Measurements from ENCODE around the gene ATG16L2.
"Not testable (repeated sequence)": the region's sequence is repeated elsewhere in the genome, so short reads cannot be mapped to it uniquely, and the experiment has no call there.

The ATG16L2 gene

DNA sequence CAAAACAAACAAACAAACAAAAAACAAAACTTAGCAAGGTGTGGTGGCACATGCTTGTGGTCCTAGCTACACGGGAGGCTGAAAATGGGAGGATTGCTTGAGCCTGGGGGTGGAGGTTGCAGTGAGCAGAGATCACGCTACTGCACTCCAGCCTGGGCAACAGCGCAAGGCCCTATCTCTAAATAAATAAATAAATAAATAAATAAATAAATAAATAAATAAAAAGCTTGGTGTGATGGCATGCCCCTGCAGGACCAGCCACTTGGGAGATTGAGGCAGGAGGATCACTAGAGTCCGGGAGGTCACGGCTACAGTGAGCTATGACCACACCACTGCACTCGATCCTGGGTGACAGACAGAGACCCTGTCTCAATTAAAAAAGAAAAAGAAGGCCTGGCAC lies 11.4 kb upstream of the ATG16L2 start:
- no peak for DNase-seq (ENCODE audit: low read depth in 2 of 2)

DNA sequence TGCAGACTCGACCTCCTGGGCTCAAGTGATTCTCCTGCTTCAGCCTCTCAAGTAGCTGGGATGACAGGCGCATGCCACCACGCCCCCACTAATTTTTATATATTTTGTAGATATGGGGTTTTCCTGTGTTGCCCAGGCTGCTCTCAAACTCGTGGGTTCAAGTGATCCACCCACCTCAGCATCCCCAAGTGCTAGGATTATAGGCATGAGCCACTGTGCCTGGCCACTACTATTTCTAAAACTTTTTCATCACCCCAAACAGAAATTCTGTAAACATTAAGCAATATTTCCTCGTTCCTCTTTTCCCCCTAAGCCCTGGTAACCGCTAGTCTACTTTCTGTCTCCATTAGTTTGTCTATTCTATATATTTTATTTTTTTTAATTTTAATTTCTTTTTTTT lies 9.0 kb upstream of the ATG16L2 start:
- DNase-seq (ENCODE audit: low read depth in 2 of 2), result no peak

DNA sequence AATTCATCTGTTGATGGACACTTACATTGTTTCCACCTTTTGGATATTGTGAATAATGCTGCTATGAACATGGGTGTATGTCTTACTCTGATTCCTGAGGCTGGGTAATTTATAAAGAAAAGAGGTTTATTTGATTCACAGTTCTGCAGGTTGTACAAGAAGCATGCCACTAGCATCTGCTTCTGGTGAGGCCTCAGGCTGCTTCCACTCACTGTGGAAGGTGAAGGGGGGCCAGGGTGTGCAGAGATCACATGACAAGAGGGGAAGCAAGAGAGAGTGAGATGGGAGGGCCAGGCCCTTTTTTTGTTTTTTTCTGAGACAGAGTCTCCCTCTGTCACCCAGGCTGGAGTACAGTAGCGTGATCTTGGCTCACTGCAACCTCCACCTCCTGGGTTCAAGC lies 7.8 kb upstream of the ATG16L2 start:
- not testable (repeated sequence) for DNase-seq (ENCODE audit: low read depth in 2 of 2)

DNA sequence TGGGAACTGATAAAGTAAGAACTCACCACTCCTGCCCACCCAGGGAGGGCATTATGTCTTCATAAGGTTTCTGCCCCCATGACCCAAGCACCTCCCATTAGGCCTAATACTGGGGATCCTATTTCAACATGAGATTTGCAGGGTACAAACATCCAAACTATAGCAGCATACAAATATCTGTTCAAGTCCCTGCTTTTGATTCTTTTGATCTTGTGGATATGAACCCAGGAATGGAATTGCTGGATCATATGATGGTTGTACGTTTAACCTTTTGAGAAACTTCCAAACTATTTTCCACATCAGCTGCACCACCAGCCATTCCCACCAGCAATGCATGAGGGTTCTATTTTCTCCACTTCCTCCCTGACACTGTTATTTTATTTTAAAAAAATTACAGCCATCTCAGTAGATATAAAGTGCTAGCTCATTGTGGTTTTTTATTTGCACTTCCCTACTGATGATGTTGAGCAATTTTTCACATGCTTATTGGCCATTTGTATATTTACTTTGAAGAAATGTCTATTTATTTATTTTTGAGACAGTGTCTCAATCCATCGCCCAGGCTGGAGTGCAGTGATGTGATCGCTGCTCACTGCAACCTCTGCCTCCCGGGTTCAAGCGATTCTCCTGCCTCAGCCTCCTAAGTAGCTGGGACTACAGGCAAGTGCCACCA lies 7.1 kb upstream of the ATG16L2 start:
- DNase-seq (ENCODE audit: low read depth in 2 of 2), result no peak

DNA sequence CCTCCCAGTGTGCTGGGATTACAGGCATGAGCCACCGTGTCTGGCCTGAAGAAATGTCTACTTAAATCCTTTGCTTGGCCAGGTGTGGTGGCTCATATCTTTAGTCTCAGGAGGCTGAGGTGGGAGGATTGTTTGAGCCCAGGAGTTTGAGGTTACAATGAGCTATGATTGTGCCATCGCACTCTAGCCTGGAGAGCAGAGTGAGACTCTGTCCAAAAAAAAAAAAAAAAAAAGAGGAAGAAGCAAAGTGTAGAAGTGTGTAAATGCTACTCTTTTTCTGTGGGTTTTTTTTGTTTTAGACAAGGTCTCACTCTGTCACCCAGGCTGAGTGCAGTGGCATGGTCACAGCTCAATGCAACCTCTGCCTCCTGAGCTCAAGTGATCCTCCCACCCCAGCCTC lies 6.4 kb upstream of the ATG16L2 start:
- DNase-seq (ENCODE audit: low read depth in 2 of 2), result no peak

DNA sequence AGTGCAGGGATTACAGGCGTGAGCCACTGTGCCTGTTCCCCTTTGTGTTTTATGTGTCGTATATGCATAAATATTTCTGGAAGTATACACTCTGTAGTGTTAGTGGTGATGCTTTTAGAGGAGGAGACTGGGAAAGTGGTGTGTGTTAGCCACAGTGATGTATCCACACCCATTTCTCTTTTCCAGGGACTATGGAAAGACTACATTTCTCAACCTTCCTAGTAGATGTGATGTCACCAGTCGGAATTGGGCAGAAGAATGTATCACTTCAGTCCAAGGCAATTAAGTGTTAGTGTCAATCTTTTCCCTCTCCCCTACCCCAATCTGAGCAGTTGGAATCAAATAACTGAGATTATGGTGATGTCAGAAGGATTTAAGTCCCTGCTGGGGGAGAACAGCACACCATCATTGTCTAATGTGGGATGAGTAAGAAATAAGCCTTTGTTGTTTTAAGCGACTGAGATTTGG lies 5.8 kb upstream of the ATG16L2 start:
- no peak for DNase-seq (ENCODE audit: low read depth in 2 of 2)

DNA sequence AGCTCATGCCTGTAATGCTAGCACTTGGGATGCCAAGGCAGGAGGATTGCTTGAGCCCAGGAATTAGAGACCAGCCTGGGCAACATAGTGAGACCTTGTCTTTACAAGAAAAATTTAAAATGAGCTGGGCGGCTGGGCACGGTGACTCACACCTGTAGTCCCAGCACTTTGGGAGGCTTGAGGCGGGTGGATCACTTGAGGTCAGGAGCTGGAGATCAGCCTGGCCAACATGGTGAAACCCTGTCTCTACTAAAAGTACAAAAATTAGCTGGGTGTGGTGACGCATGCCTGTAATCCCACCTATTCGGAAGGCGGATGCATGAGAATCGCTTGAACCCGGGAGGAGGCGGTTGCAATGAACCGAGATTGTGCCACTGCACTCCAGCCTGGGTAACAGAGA lies 2.5 kb upstream of the ATG16L2 start:
- not testable (repeated sequence) for DNase-seq (ENCODE audit: low read depth in 2 of 2)

DNA sequence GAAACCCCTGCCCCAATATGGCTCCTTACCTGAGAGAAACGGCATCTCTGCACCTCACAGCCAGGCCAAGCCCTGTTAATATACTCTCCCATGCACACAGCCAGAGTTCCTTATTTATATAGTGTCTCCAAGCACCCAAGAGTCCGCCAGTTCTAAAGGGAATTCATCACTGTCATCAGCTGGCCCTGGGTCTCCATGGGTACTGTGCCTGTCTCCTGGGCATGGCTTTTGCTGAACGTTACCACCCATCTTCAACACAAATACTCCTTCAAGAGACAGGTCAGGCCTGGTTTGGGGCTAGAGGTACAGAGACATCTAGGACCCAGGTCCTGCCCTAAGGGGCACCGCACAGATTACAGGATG lies 1.6 kb upstream of the ATG16L2 start:
- no peak for DNase-seq (ENCODE audit: low read depth in 2 of 2)

DNA sequence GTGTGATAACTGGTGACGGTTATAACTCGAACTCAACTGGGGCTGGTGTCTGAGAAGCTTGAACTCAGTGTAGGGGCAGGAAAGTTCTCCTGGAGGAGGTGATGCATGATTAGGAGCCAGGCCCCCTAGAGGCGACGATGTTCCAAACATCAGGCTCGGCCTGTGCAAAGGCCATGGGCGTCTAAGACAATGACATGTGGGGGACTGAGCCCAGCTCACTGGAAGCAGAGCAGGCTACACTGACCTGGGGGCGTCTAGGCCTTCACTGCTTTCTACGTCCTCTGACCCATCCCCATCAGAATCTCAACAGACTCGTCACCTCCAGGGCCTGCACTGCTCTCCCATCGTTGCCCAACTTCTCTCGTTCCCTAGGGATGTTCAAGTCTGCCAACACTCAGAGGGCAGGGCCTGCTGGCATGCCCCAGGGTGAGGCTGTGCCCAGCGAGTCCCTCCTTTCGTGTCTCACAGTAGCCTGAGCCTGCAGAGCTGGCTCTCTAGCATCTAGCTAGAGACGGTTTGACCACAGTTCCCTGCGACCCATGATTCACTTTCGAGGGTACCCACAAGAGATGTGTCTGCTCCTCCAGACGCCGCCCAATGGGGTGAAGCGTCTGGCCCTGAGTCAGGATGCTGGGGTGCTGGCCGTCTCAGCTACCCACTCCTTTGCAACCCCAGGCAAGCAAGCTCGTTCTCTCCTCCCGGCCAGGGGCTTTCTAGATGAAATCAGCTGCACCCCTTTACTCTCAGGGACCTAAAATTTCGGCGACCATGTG lies 1.1 kb upstream of the ATG16L2 start:
- peak; percentile 54 to 63 for DNase-seq (ENCODE audit: low read depth in 2 of 2)

DNA sequence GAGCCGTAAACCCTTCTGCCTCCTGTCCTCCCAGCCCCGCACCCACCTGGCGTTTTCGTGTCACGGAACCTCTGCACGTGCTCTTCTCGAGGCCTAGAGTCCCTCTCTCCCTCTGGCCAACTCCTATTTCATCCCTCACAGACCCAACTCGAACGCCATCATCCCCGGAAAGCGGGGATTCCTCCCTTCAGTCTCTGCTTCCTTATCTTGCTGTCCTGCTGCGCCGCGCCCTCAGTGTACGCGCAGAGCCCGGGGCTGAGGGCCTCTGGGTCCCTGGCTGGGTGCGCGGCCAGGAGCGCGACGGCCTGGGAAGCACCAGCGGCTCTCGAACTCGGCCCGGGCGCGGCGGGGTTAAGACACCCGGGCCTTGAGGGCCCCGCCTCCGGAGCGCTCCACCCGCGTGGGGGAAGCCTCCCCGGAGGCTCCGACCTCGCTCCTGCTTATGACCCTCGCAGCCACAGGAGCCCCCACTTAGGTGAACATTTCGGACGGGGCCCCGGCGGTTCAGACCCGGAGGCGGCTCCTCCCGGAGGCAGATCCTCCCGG lies 398 bp upstream of the ATG16L2 start:
- peak in 1 of 2 experiments; percentile 71 for DNase-seq (ENCODE audit: low read depth in 2 of 2)

DNA sequence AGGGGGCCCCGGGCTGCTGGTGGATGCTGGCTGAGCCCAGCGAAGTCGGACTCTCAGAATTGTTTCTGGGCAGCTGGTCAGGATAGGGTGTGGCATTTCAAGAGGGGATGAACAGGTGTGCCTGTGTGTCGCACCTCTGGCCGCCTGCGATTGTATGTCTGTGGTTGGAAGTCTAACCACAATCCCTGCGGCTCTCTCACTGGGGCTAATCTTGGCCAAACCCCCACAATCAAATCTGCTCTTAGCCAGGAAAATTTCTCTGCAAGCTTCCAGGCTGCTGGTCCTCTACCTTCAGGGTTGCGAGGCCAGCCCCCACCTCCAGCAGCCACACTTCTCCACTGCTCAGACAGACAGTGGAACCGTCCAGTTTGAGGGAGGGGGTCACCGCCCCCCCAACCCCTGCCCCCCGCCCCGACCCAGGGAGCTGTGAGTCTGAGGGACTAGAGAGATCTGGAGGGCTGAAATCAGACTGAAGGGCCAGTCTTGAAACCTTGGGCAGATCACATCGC lies 953 bp downstream of the ATG16L2 start:
- no peak for DNase-seq (ENCODE audit: low read depth in 2 of 2)

DNA sequence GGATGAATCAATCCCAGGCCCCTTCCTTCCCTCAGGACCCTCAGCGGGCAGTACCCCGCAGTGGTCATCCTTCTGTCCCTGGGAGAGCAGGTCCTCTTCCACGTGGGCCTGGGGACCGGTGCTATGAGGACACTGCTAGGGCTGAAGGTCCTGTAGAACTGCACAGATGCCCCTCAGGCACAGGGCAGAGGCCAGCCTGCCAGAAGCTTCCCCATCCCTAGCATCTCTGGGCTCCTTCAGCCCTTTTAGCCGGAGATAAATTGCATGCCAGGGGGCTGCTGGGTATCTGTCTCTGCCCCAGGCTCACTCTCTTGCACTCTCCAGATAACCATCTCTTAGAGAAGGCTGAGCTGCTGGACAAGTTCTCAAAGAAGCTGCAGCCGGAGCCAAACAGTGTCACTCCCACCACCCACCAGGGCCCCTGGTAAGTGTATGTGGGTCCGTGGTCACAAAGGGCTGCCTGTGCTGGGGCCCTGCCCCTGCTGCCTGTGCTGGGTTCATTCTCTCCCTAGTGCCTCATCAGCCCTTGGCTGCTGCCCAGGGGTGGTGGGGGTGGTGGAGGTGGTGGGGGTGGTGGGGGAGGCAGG lies 2.3 kb downstream of the ATG16L2 start:
- DNase-seq (ENCODE audit: low read depth in 2 of 2), result no peak

DNA sequence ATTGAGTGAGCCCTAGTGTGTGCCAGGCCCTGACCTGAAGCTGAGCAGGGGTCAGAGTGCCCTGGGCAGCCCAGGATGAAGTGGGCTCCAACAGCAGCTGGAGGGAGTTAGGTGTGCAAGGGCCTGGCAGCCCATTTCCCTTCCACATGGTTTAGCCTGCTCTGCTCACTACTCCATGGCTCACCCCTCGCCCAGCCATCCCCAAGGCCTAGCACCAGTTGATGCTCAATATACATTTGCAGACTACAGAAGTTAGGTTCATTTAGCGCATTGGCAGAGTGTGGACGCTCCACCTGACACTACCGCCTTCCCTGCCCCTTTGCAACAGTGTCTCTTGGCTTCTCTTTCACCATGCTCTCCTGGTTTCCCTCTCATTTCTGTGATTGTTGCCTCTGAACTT lies 3.8 kb downstream of the ATG16L2 start:
- no peak for DNase-seq (ENCODE audit: low read depth in 2 of 2)

DNA sequence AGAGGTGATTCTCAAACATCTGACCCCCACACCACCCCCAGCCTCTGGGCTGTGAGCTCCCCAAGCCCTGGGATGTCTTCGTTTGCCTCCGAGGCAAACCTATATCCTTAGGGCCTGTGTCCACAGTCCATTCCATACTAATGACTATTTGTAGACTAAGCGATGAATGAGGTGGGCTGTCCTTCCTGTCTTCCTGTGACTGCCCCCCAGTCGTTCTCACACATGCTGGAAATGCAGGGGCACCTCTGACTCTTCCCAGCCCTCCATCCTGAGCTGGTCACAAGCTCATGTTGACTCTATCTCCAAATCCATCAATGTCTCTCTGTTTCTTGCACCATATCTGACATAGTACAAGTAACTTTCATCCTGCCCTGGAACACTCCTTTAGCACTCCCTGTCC lies 4.8 kb downstream of the ATG16L2 start:
- no peak for DNase-seq (ENCODE audit: low read depth in 2 of 2)

DNA sequence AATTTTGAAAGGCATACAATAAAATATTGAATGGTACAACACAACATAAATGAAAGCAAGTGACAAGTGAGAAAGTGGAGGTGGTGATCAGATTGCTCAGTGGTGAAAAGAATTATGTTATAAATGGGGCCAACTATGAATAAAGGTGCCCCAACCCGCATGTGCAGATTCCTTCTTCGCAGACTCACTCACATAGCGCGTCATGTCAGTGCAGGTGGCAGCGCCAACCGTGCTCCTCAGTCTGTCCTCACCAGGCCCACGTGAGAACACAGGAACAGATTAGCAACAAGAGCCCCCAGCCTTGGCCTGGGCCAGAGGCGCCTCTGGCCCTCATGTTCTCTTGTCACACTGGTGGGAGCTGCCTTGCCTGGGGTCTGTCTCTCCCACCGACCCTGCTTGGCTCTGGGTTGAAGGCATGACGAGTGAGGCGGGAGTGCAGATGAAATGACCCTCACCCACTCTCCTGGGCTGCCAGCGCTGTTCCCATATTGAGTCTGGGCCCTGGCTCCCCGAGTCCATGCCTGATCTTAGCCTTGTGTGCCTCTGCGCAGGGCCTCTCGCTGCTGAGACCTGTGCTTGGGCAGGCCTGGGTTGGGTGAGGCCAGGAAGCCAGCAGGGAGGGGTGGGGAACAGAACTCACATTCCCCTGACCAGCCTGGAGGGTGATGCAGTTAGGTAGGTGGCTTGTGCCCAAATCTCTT lies 6.4 kb downstream of the ATG16L2 start:
- no peak for DNase-seq (ENCODE audit: low read depth in 2 of 2)

DNA sequence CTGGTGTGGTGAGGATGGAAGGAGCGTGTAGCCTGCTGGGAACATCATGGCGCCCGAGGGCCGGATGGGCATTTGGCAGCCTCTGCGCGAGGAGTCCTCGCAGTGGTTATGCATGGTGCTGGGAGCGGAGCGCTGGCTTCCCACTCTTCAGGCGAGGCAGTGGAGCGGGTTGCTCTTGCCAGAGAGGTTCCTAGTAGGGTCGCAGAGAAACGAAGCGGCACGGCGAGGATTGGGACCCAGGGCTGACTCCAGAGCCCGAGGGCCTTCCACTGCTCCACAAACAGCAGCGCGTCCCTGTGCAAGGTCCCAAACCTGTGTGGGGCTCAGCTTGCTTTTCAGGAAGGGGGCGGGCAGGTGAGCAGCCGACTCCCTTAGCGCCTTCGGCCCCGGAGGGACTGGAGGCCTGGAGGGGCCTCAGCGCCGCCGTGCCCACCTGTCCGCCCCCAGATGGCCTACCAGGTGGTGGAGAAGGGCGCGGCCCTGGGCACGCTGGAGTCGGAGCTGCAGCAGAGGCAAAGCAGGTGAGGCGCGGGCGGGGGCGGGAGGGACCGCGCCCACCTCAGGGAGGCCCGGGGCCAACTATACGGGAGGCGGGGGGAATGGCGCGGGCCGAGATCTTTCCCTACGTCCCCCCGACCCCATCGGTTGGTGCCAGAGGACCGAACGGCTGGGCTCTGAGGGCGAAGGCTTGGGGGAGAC lies 7.2 kb downstream of the ATG16L2 start:
- no peak for DNase-seq (ENCODE audit: low read depth in 2 of 2)

DNA sequence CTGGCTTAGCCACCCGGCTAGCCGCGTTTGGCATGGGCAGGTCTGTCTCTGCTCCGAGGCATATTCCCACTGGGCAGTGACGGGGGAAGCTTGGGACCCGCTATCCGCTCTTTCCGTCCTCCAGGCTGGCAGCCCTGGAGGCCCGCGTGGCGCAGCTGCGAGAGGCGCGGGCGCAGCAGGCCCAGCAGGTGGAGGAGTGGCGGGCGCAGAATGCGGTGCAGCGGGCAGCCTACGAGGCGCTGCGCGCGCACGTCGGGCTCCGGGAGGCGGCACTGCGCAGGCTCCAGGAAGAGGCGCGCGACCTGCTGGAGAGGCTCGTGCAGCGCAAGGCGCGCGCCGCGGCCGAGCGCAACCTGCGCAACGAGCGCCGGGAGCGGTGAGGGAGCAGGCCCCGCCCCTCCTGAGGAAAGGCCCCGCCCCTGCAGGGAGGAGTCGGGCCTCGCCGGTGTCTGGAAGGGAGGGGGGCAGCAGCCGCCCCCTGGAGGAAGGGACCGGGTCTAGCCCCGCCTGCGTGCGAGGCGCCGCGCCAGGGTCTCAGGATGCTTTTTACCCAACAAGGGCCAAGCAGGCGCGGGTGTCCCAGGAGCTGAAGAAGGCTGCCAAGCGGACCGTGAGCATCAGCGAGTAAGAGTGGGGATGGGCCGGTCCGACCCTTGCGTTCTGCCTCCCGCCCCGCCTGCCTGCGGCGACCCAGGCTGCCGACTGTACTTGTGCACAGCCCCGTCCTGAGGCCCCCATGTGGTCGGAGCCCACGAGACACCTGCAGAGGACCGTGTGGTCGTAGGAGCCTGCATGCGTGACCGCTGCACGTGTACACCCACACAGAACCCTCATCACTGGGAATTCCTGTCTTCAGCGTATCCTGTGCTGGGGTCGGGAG lies 7.9 kb downstream of the ATG16L2 start:
- peak; percentile 54 to 65 for DNase-seq (ENCODE audit: low read depth in 2 of 2)

DNA sequence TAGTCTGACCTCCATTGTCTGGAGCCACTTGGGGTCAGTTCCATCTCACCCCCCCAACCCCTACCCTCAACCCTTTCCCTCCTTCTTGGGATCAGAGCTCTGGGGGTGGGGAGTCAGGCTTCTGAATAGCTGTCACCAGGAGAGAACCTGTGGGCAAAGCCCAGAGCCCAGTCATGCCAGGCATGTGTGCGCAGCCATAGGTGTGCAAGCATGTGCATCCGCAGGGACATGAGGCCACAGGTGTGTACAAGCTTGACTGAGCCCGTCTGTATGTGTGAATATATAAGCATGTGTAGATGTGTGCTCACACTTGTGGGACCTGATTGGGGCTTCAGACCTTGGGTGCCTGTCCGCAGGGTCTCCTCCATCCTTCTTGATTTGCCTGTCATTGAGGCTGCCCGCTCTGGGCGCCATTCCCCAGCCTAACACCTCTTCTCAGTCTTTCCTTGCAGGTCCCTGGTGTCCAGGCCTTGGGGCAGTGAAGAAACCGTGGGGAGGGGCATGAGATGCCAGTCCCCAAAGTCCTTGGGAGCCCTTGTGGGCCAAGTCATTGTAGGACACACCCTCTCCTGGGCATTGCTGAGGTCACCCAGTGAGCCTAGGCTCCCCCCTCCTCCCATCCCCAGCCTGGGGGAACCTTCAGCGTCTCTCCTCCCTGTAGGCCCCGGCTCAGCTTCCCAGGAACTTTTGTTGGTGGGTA lies 9.0 kb downstream of the ATG16L2 start:
- DNase-seq (ENCODE audit: low read depth in 2 of 2), result no peak

DNA sequence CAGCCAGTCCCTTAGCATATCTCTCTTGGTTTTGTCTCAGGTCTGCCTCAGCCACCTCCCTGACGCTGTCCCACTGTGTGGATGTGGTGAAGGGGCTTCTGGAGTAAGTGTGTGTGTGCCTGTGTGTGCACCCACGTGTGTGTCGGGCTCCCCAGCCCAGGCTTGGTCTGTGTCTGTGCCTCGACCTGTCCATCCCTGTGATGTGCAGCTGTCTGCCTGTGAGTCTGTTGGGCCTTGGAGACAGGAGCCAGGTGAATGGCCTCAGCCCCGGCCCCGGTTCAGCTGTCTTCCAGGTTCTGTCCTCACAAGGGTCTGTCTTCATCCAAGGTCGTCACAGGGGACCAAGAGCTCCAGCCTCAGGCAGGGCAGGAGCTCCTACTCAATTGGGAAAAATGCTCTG lies 9.8 kb downstream of the ATG16L2 start:
- no peak for DNase-seq (ENCODE audit: low read depth in 2 of 2)

Data from stimulated activated CD4-positive, alpha-beta T cell treated with anti-CD3 and anti-CD28 coated beads, Interleukin-12 subunit alpha, Interleukin-12 subunit beta, amount 100 ng/mL, for 24 hours (primary cell).